OCI-LY3 (cell line): Measurements from ENCODE around the gene ROR1.

Experiments
- H2AFZ ChIP-seq: fragments of 200-600, 300-600 bp; shearing (Covaris generic); 2 replicates; pipeline ENCODE4 v1.6.0; 2014; ENCODE audit warnings: antibody characterized with exemption, low read depth, low read length
- H3K27ac ChIP-seq: fragments of 200-600, 300-600 bp; sonication (generic); 2 replicates; pipeline ENCODE4 v1.5.1; 2014; ENCODE audit warnings: mild to moderate bottlenecking, low read length, moderate library complexity, mixed read lengths
- H3K27me3 ChIP-seq: fragments of 200-600, 300-600 bp; sonication (generic); 2 replicates; pipeline ENCODE4 v1.6.1; 2014; ENCODE audit warnings: low read depth, low read length, mixed read lengths
- H3K36me3 ChIP-seq: fragments of 200-600, 300-600 bp; sonication (generic); replicated peaks from 2 replicates; pipeline ENCODE3; 2014; ENCODE audit warnings: low read depth, low read length, mixed read lengths
- H3K4me1 ChIP-seq: fragments of 300-600, 200-600 bp; sonication (generic); 2 replicates; pipeline ENCODE4 v1.6.1; 2014; ENCODE audit warnings: low read length, mixed read lengths
- H3K4me2 ChIP-seq: fragments of 200-600, 300-600 bp; sonication (generic); 2 replicates; pipeline ENCODE4 v1.6.1; 2014; ENCODE audit warnings: low read length, mixed read lengths
- H3K4me3 ChIP-seq: fragments of 300-600, 200-600 bp; sonication (generic); 2 replicates; pipeline ENCODE4 v1.5.1; 2014; ENCODE audit warnings: antibody characterized with exemption, mild to moderate bottlenecking, low read length, moderate library complexity
- H3K79me2 ChIP-seq: fragments of 300-600, 200-600 bp; shearing (Covaris generic); 2 replicates; pipeline ENCODE4 v1.6.1; 2014; ENCODE audit warnings: mild to moderate bottlenecking, low read length, mixed read lengths
- H3K9ac ChIP-seq: fragments of 300-600, 200-600 bp; shearing (Covaris generic); 2 replicates; pipeline ENCODE4 v1.6.0; 2014; ENCODE audit warnings: mild to moderate bottlenecking, low read length, moderate library complexity
- H3K9me3 ChIP-seq: fragments of 200-600, 300-600 bp; shearing (Covaris generic); 2 replicates; pipeline ENCODE4 v1.6.1; 2014; ENCODE audit warnings: low read length, mixed read lengths; ENCODE audit not compliant: insufficient read depth
- H4K20me1 ChIP-seq: fragments of 200-600, 300-600 bp; sonication (generic); 2 replicates; pipeline ENCODE4 v1.6.1; 2016; ENCODE audit warnings: low read length, mixed read lengths; ENCODE audit not compliant: insufficient read depth
- EZH2phosphoT487 ChIP-seq: fragments of 200-600 bp; shearing (Covaris generic); IDR thresholded peaks from 2 replicates; pipeline ENCODE4 v1.6.1; 2018; ENCODE audit warnings: antibody characterized with exemption, mixed run types, low read depth
- TF ChIP-seq, protein P1 (sequence below): fragments of 200-600, 300-600 bp; sonication (generic); IDR thresholded peaks from 2 replicates; pipeline ENCODE4 v1.5.1; 2014; ENCODE audit warnings: antibody characterized with exemption, low read length, low read depth

The ROR1 gene

GRCh38 chr1:64050601-64051000 is 276.8 kb downstream of the ROR1 start:
- Histone ChIP-seq H3K79me2 (no peaks in the 10 kb centered on the region), H3K36me3 (no peaks in the 10 kb centered on the region), H3K4me2 (no peak overlapping the region), H3K9me3 (no peaks in the 10 kb centered on the region), H3K9ac (no peak overlapping the region), H3K4me3 (no peak overlapping the region), H3K4me1 (no peaks in the 10 kb centered on the region), H4K20me1 (no peaks in the 10 kb centered on the region), H2AFZ (no peak overlapping the region), H3K27ac (no peak overlapping the region), H3K27me3 (no peaks in the 10 kb centered on the region)
- TF ChIP-seq, protein P1, sequence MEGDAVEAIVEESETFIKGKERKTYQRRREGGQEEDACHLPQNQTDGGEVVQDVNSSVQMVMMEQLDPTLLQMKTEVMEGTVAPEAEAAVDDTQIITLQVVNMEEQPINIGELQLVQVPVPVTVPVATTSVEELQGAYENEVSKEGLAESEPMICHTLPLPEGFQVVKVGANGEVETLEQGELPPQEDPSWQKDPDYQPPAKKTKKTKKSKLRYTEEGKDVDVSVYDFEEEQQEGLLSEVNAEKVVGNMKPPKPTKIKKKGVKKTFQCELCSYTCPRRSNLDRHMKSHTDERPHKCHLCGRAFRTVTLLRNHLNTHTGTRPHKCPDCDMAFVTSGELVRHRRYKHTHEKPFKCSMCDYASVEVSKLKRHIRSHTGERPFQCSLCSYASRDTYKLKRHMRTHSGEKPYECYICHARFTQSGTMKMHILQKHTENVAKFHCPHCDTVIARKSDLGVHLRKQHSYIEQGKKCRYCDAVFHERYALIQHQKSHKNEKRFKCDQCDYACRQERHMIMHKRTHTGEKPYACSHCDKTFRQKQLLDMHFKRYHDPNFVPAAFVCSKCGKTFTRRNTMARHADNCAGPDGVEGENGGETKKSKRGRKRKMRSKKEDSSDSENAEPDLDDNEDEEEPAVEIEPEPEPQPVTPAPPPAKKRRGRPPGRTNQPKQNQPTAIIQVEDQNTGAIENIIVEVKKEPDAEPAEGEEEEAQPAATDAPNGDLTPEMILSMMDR, result no peak
- TF ChIP-seq EZH2phosphoT487, result no peak

- no peaks in the 10 kb centered on the region for H3K4me1 ChIP-seq
- no peak overlapping the region for H2AFZ ChIP-seq
- no peaks in the 10 kb centered on the region for H4K20me1 ChIP-seq
- no peaks in the 10 kb centered on the region for H3K79me2 ChIP-seq
- H3K27ac ChIP-seq, result no peak overlapping the region
- H3K36me3 ChIP-seq, result no peaks in the 10 kb centered on the region
- H3K4me2 ChIP-seq, result no peak overlapping the region
- no peaks in the 10 kb centered on the region for H3K9me3 ChIP-seq
- no peaks in the 10 kb centered on the region for H3K27me3 ChIP-seq
- H3K4me3 ChIP-seq, result no peak overlapping the region
- TF ChIP-seq EZH2phosphoT487, result no peak
- TF ChIP-seq, protein P1, result no peak
- H3K9ac ChIP-seq, result no peak overlapping the region
Observed at GRCh38 chr1:64051796-64052195, 278.0 kb downstream of the ROR1 start.

- no peak overlapping the region for H3K4me2 ChIP-seq
- no peaks in the 10 kb centered on the region for H3K79me2 ChIP-seq
Observed at GRCh38 chr1:64052777-64053176, 279.0 kb downstream of the ROR1 start.

GRCh38 chr1:64055310-64055709 is 281.5 kb downstream of the ROR1 start:
- Histone ChIP-seq H2AFZ (no peak overlapping the region), H3K4me1 (no peaks in the 10 kb centered on the region), H4K20me1 (no peaks in the 10 kb centered on the region), H3K36me3 (no peaks in the 10 kb centered on the region), H3K9me3 (no peaks in the 10 kb centered on the region), H3K27ac (no peak overlapping the region), H3K79me2 (no peaks in the 10 kb centered on the region), H3K4me3 (no peak overlapping the region), H3K9ac (no peak overlapping the region), H3K4me2 (no peak overlapping the region), H3K27me3 (no peaks in the 10 kb centered on the region)
- no peak for TF ChIP-seq EZH2phosphoT487
- TF ChIP-seq, protein P1, result no peak

More at GRCh38 chr1:64052777-64053176, 279.0 kb downstream of the ROR1 start:
- H2AFZ ChIP-seq, result no peak overlapping the region
- H3K9me3 ChIP-seq, result no peaks in the 10 kb centered on the region
- H4K20me1 ChIP-seq, result no peaks in the 10 kb centered on the region
- H3K36me3 ChIP-seq, result no peaks in the 10 kb centered on the region
- H3K9ac ChIP-seq, result no peak overlapping the region
- no peaks in the 10 kb centered on the region for H3K4me1 ChIP-seq
- H3K27me3 ChIP-seq, result no peaks in the 10 kb centered on the region
- TF ChIP-seq EZH2phosphoT487, result no peak
- TF ChIP-seq, protein P1, result no peak
- no peak overlapping the region for H3K27ac ChIP-seq
- no peak overlapping the region for H3K4me3 ChIP-seq
